ENCODE data around the gene S100A12.

S100A12 gene

DNA sequence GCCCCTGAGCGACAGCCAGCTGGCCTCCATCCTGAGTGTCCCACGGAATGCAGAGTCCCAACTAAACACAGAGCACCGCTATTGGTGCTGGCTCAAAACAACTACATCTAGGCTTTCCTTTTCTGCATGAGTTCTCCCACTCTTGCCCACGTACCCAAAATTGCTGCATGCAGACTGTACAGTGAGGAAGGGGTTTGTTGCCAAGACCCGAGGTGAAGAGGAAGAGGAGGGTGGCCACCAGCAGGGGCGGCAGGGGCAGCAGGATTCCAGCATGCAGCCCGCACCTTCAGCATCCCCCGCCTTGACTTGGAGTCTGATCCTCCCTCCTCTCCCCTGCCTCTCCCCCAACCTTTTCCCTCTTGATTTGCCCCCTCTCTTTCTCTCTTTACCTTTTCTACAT is 9.7 kb downstream of the S100A12 start:
- DNase-seq: no peak

- DNase-seq: no peak
These were observed 10.4 kb downstream of the S100A12 start for GRCh38 chr1:153364766-153365666.

DNA sequence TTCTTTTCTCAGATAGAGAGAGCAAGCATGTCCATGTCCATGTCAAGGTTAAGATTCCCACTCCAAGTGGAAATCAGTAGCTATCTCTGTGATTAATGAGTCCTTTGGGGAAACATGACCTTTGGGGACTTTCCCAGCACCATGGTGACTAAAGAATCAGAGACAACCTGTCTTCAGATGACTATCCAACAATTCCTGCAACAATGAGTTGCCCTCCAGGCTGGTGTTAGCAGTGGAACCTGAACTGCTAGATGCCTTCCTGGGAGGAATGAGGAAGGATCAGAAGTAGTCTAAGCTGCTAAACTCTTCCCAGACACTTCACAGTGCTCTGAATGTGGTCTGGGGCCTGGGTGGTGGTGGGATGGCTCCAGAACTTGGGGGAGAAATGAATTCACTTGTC is 11.3 kb downstream of the S100A12 start:
- DNase-seq: no peak

DNA sequence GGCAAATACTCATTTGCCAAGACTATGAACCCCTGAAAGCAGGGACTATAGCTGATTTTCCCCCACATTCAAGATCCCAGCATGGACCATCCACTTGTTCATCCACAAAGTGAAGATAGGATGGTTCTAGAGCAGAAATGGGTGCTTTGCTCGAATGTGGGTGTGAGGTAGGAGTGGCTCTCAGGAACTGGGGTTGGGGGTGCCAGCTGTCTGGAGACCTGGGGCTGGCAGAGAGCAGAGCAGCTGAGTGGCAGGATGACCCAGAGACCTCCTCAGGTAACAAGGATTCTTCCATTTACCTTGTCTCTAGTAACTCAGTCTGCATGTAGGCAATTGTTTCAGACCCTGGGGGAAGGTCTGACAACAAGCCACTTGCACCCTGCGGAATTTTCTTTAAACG is 11.8 kb downstream of the S100A12 start:
- no peak for DNase-seq

DNA sequence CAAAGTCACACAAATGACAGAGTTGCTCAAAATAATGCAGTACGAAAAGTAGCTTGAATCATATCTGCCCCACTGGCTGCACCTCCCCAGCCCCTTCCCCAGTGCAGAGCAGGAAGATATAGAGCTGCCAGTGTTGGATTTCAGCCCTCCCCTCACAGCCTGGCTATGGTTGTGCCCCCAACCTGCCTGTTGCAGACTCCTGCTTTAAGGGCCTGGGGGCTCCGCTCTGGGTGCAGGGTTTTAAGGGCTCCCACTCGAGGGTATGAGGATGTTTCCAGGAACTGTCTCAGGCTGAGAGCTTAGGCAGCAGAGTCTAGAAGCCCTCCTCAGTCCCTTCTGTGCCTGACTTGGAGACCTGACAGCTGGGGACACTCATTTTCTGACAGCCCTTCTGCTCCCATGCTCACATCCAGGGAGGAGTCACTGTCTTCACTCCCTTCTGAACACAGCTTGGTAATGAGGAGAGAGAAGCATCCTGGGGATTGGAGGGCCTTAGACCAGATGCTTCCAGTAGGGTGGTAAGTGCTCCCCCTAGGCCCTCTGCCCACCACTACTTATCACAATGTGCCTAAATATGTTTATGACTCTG is 13.1 kb downstream of the S100A12 start:
- DNase-seq: no peak

- no peak for DNase-seq
These were observed 13.8 kb downstream of the S100A12 start for GRCh38 chr1:153361480-153362109.

DNA sequence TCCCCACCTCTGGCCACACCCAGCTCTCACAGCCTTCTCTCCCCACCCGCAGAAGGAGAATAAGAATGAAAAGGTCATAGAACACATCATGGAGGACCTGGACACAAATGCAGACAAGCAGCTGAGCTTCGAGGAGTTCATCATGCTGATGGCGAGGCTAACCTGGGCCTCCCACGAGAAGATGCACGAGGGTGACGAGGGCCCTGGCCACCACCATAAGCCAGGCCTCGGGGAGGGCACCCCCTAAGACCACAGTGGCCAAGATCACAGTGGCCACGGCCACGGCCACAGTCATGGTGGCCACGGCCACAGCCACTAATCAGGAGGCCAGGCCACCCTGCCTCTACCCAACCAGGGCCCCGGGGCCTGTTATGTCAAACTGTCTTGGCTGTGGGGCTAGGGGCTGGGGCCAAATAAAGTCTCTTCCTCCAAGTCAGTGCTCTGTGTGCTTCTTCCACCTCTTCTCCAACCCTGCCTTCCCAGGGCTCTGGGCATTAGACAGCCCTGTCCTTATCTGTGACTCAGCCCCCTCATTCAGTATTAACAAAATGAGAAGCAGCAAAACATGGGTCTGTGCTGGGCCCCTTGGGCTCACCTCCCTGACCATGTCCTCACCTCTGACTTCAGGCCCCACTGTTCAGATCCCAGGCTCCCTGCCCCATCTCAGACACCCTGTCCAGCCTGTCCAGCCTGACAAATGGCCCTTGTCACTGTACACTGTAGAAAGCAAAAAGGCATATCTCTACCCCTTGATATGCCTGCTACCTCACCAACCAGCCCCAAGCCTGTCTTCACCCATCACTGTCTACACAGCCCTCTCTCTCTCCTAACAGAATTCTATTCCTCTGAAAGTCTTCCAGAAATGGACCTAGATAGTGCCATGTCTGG is 14.6 kb downstream of the S100A12 start:
- no peak for DNase-seq

DNA sequence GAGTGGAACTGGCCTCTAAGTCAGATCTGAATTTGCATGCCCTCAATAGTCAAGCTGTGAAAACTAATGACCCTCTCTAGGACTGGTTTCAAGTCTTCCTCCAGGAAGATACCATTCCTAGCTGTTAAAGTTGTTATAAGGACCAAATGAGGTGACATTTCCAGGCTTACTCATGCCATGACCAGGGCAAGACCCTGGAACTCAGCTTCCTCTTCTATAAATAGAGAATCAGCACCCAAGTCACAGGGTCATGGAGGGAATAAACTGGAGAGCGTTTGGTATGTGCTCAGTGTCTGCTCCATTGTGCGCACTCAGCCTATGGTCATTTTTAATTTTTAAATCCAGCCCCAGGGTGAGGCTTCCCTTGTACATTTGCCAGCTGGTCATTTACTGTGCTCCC is 15.2 kb downstream of the S100A12 start:
- DNase-seq: no peak

GRCh38 chr1:153359241-153359640 is 16.2 kb downstream of the S100A12 start:
- DNase-seq: no peak

DNA sequence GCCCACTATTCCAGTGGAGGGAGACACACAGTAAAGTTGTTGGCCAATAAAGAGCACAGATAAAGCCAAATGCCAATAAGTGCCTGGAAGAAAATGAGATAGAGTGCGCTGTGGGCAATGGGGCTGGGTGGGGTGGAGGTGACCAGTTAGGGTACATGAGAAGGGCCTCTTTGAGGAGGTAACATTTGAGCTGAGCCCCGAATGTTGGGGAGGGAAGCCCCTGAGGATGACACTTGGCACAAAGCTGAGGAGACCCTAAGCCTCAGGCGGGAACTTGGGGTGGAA is 16.8 kb downstream of the S100A12 start:
- no peak for DNase-seq

DNA sequence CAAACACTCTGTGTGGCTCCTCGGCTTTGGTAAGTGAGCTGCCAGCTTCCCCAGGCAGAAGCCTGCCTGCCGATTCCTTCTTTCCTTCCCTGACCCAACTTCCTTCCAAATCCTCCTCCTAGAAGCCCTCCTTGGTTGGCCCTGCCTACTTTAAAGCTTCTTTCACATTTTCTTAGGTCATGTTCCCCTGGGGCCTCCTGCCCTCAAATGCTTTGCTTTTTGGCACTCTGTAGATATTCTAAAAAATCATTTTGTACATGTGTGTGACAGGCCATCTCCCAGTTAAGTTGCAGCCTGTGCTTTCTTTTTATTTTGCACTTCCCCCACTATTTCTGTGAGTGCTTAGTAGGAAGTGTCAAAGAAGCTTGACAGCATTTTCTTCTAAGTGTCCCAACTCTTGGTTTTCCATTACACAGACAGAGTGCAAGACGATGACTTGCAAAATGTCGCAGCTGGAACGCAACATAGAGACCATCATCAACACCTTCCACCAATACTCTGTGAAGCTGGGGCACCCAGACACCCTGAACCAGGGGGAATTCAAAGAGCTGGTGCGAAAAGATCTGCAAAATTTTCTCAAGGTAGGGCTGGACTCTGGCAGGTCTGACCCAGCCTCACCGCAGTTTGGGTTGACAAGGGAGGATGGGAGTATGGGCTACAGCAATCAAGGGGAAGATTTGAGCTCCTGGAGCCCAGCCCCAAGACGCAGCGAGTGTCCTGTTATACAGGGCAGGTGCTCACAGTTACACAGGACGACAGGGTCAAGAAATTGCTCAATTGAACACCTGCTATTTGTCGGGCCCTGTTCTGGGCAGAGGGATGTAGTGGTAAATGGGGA is 17.3 kb downstream of the S100A12 start, which contains the start of gene S100A9:
Gene S100A9 (plus strand): TSS at position 2 of the 838 bp plus-strand sequence. CDS start 430 bp downstream, at position 432.
- no peak for DNase-seq

DNA sequence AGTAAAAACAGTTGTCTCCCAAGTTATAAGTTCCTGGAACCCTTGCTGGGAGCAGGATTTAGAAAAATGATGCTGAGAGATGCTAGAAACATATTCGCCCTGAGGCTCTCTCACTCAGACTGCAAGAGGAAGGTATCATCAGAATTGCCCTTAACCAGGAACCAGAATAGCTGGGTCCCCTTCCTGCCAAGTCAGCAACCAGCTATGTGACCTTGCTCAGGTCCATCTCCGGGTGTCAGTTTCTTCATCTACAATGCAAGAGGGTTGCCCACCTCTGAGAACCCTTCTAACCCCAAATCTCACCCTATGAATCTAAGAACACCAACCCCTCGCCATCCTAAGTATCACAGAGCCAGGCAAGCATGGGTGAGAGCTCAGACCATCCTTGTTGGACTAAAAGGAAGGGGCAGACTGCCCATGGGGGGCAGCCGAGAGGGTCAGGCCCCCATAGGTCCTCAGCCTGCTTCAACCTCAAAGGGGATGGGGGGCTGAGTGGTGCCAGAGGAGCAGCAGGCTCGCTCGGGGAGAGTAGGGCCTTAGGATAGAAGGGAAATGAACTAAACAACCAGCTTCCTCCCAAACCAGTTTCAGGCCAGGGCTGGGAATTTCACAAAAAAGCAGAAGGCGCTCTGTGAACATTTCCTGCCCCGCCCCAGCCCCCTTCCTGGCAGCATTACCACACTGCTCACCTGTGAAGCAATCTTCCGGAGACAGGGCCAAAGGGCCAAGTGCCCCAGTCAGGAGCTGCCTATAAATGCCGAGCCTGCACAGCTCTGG is 18.2 kb downstream of the S100A12 start:
- peak; percentile 35 for DNase-seq

GRCh38 chr1:153356392-153357075 is 18.9 kb downstream of the S100A12 start:
- DNase-seq: no peak

DNA sequence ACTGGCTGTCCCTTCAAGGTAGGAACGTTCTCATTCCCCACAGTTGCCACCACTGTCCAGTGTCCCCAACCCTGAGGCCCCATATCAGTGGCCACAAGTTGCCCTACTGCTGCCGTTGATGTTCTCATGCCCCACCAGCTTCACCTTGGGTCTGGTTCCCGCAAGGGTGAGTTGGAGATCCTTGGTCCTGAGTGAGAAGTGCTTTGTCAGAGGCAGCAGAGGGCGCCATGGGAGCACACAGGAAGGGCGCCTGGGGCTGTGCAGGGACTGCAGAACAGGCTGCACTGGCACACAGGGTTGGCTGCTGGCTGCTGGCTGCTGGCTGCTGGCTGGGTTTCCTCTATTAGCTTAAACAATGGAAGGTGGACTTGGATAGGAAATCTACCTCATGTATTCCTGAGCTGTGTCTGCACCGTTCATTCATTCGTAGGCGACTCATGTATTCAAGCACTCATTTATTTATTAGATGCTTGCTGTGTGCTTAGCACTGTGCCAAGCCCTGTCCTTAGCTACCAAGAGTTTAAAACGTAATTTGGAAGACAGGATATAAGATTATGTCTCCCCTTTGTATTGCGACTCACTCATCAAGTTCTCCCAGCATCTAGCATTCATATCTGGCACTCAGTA is 19.9 kb downstream of the S100A12 start:
- DNase-seq: peak; percentile 42

GRCh38 chr1:153354515-153355193 is 20.8 kb downstream of the S100A12 start:
- DNase-seq: no peak

GRCh38 chr1:153353226-153353947 is 22.0 kb downstream of the S100A12 start:
- DNase-seq: no peak

DNA sequence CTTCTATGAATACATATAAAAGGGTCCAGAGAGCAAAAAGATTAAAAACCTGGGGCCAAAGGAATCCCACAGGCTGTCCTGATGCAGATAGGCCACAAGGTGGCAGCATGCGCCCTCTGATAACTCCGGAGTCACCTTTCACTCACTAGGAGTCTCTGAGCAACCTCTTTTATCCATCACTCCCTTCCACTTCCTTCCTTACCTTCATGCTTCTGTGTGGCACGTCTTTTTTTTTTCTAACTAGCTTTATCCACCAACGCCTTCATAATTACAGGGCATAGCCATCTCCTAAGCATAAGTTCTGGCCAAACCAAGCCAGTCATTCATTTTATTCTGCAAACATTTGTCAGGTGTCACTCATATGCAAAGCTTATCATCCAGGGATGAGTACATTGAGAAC is 22.9 kb downstream of the S100A12 start:
- peak; percentile 73 for DNase-seq

- DNase-seq: no peak
These were observed 25.0 kb downstream of the S100A12 start for GRCh38 chr1:153350321-153350957.

Measured in CD4-positive, alpha-beta T cell treated with Interleukin-17A for 4 hours (primary cell).